Glutamatergic neuron (in vitro differentiated cells): Measurements from ENCODE around the gene CACNA1C. TPM values are rescaled to one million over a fixed set of nuclear protein-coding genes. Genes with fewer than 3 reads are reported as not detected.

Source experiments
- DNase-seq: peaks from one replicate; pipeline ENCODE4 v3.0.0; 2022
- H3K27ac Mint-ChIP-seq: one replicate; pipeline ENCODE4 v1.8.0; 2020; ENCODE audit warnings: mild to moderate bottlenecking, mixed read lengths, inconsistent platforms; ENCODE audit not compliant: unreplicated experiment
- H3K27me3 Mint-ChIP-seq: one replicate; pipeline ENCODE4 v1.8.0; 2020; ENCODE audit warnings: mild to moderate bottlenecking, moderate library complexity, mixed read lengths, inconsistent platforms; ENCODE audit not compliant: unreplicated experiment
- H3K36me3 Mint-ChIP-seq: one replicate; pipeline ENCODE4 v1.8.0; 2020; ENCODE audit warnings: mild to moderate bottlenecking, mixed read lengths, inconsistent platforms; ENCODE audit not compliant: unreplicated experiment
- H3K4me1 Mint-ChIP-seq: one replicate; pipeline ENCODE4 v1.8.0; 2020; ENCODE audit warnings: mild to moderate bottlenecking, low read depth, mixed read lengths, inconsistent platforms; ENCODE audit not compliant: unreplicated experiment
- H3K4me3 Mint-ChIP-seq: one replicate; pipeline ENCODE4 v1.8.0; 2020; ENCODE audit warnings: mild to moderate bottlenecking, mixed read lengths, inconsistent platforms; ENCODE audit not compliant: unreplicated experiment
- H3K9me3 Mint-ChIP-seq: one replicate; pipeline ENCODE4 v1.8.0; 2020; ENCODE audit warnings: mild to moderate bottlenecking, moderate library complexity, mixed read lengths, inconsistent platforms; ENCODE audit not compliant: unreplicated experiment
- total RNA-seq: library from RNA; stranded (reverse); fragmentation: NEBNext Ultra II Directional; extraction: Animal tissue kit (Norgen Biotek cat#: 25700); gene quantifications from one replicate; pipeline ENCODE4 v1.2.1, GENCODE V29; 2021; ENCODE audit not compliant: unreplicated experiment
- TF ChIP-seq, protein P1 (sequence below): fragments of 200-600 bp; sonication (generic); IDR thresholded peaks from one replicate; pipeline ENCODE4 v1.5.0; 2021; ENCODE audit not compliant: partially characterized antibody, unreplicated experiment

Gene CACNA1C
- total RNA-seq, 1 donor from 2014 or later, result 11.0 TPM

GRCh38 chr12:2364631-2365051 lies 311.9 kb downstream of the CACNA1C start:
- Mint-ChIP-seq H3K27me3 (peaks cover under 1% of the 10 kb centered on the region), H3K27ac (no peak overlapping the region), H3K36me3 (peaks cover 11% of the 10 kb centered on the region), H3K4me3 (no peak overlapping the region), H3K4me1 (peaks cover 8% of the 10 kb centered on the region), H3K9me3 (no peaks in the 10 kb centered on the region)
- TF ChIP-seq, protein P1, sequence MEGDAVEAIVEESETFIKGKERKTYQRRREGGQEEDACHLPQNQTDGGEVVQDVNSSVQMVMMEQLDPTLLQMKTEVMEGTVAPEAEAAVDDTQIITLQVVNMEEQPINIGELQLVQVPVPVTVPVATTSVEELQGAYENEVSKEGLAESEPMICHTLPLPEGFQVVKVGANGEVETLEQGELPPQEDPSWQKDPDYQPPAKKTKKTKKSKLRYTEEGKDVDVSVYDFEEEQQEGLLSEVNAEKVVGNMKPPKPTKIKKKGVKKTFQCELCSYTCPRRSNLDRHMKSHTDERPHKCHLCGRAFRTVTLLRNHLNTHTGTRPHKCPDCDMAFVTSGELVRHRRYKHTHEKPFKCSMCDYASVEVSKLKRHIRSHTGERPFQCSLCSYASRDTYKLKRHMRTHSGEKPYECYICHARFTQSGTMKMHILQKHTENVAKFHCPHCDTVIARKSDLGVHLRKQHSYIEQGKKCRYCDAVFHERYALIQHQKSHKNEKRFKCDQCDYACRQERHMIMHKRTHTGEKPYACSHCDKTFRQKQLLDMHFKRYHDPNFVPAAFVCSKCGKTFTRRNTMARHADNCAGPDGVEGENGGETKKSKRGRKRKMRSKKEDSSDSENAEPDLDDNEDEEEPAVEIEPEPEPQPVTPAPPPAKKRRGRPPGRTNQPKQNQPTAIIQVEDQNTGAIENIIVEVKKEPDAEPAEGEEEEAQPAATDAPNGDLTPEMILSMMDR, result peak; percentile 22
- DNase-seq, result no peak

GRCh38 chr12:2366711-2367110 lies 313.9 kb downstream of the CACNA1C start:
- Mint-ChIP-seq H3K36me3 (peaks cover 11% of the 10 kb centered on the region), H3K27ac (no peak overlapping the region), H3K27me3 (peaks cover 3% of the 10 kb centered on the region), H3K4me1 (peaks cover 7% of the 10 kb centered on the region), H3K4me3 (no peak overlapping the region), H3K9me3 (no peaks in the 10 kb centered on the region)
- TF ChIP-seq, protein P1, result no peak
- DNase-seq, result no peak

- H3K9me3 Mint-ChIP-seq, result peaks cover 1% of the 10 kb centered on the region
- H3K36me3 Mint-ChIP-seq, result peaks cover 1% of the 10 kb centered on the region
- TF ChIP-seq, protein P1, result no peak
- DNase-seq, result no peak
- peaks cover 5% of the 10 kb centered on the region for H3K27me3 Mint-ChIP-seq
- H3K4me1 Mint-ChIP-seq, result peaks cover 10% of the 10 kb centered on the region
- H3K4me3 Mint-ChIP-seq, result no peak overlapping the region
- H3K27ac Mint-ChIP-seq, result no peak overlapping the region
These were observed 319.4 kb downstream of the CACNA1C start for GRCh38 chr12:2372178-2372577.

DNA sequence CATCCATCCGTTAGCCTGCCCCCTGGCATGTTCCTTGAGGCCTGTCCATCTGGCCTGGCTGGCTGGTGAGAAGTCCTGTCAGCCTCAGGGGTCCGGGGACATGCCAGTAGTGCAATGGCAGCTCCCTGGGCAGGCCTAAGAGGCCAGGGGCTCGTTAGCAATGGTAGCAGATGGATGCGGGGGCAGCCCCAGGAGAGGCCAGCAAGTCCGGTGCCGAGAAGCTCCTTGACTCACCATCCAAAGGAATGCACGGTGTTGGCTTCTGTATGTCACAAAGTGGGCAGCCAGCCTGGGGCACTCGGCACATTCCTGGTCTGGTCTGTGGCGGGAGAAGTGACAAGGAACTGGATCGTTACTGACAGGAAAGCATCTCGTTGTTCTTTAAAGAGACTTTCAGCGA lies 319.9 kb downstream of the CACNA1C start:
- H3K4me3 Mint-ChIP-seq, result no peak overlapping the region

DNA sequence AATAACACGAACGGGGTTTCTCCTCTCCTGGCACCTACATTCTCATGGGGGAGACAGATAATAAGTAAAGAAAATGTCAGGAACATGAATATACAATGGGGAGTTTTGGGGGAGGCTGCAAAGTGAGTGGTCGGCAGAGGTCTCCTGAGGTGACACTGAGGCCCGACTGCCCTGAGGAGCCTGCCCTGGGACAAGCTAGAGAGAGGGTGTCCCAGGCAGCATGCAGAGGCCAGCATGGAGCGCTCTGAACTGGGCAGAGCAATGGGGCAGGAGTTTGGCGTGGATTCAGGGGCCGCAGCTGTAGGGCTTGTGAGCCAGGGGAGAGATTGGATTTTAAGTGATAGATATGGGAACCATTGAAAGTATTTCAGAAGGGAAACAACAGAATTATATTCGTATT lies 320.5 kb downstream of the CACNA1C start:
- TF ChIP-seq, protein P1, result no peak
- peaks cover 5% of the 10 kb centered on the region for H3K27me3 Mint-ChIP-seq
- no peak overlapping the region for H3K4me3 Mint-ChIP-seq
- peaks cover 1% of the 10 kb centered on the region for H3K9me3 Mint-ChIP-seq
- H3K4me1 Mint-ChIP-seq, result peaks cover 11% of the 10 kb centered on the region
- H3K36me3 Mint-ChIP-seq, result no peaks in the 10 kb centered on the region
- H3K27ac Mint-ChIP-seq, result no peak overlapping the region
- no peak for DNase-seq

More for the DNA sequence above, 319.9 kb downstream of the CACNA1C start:
- peaks cover 11% of the 10 kb centered on the region for H3K4me1 Mint-ChIP-seq
- DNase-seq, result no peak
- TF ChIP-seq, protein P1, result no peak
- no peaks in the 10 kb centered on the region for H3K36me3 Mint-ChIP-seq
- no peak overlapping the region for H3K27ac Mint-ChIP-seq
- peaks cover 1% of the 10 kb centered on the region for H3K9me3 Mint-ChIP-seq
- peaks cover 5% of the 10 kb centered on the region for H3K27me3 Mint-ChIP-seq
